ENCODE data around the gene NT5C2.

Gene NT5C2

DNA sequence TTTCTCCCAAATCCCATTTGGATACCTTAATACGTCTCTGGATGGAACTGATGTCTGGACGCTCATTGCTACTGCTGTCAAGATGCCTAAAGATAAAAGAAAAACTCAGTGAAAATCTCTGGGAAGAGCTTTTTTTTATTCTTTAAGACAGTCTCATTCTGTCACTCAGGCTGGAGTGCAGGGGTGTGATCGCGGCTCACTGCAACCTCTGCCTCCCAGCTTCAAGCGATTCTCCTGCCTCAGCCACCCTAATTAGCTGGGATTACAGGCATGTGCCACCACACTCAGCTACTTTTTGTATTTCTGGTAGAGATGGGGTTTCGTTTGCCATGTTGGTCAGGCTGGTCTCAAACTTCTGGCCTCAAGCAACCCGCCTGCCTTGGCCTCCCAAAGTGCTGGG, 102.2 kb downstream of the NT5C2 start:
- Mint-ChIP-seq H3K4me1 (no peaks in the 10 kb centered on the region), H3K36me3 (ENCODE audit: low read depth) (peaks cover 76% of the 10 kb centered on the region), H3K4me3 (no peak overlapping the region), H3K27ac (no peak overlapping the region), H3K9me3 (no peaks in the 10 kb centered on the region), H3K27me3 (ENCODE audit: low read depth, poor library complexity) (no peaks in the 10 kb centered on the region)
- TF ChIP-seq, protein P1, sequence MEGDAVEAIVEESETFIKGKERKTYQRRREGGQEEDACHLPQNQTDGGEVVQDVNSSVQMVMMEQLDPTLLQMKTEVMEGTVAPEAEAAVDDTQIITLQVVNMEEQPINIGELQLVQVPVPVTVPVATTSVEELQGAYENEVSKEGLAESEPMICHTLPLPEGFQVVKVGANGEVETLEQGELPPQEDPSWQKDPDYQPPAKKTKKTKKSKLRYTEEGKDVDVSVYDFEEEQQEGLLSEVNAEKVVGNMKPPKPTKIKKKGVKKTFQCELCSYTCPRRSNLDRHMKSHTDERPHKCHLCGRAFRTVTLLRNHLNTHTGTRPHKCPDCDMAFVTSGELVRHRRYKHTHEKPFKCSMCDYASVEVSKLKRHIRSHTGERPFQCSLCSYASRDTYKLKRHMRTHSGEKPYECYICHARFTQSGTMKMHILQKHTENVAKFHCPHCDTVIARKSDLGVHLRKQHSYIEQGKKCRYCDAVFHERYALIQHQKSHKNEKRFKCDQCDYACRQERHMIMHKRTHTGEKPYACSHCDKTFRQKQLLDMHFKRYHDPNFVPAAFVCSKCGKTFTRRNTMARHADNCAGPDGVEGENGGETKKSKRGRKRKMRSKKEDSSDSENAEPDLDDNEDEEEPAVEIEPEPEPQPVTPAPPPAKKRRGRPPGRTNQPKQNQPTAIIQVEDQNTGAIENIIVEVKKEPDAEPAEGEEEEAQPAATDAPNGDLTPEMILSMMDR (IDR thresholded peaks at IDR 0.05), result no peak
- no peak for DNase-seq

DNA sequence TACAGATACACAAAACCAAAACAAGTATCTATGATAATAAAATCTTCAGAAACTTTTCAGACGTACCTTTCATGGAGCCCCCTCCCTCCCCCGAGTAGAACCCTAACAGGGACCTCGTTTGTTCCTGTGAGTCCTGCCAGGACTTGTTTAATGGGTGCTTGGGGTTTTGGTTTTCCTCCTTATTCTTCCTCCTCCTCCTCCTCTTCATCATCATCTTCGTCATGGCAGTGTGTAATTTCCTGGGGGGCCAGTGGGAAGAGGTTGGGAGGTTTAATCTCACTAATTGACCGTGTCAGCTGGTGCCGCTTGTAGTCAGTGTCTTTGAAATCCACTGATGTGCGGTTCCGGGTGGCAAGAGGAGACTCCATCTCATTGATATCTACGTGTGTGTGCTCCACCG, 103.6 kb downstream of the NT5C2 start:
- H3K36me3 Mint-ChIP-seq (ENCODE audit: low read depth), result peaks cover 72% of the 10 kb centered on the region
- H3K27ac Mint-ChIP-seq, result peak overlapping the region; percentile 80
- DNase-seq, result no peak
- no peaks in the 10 kb centered on the region for H3K9me3 Mint-ChIP-seq
- H3K4me3 Mint-ChIP-seq, result no peak overlapping the region
- H3K4me1 Mint-ChIP-seq, result no peaks in the 10 kb centered on the region
- TF ChIP-seq, protein P1 (IDR thresholded peaks at IDR 0.05), result no peak
- H3K27me3 Mint-ChIP-seq (ENCODE audit: low read depth, poor library complexity), result no peaks in the 10 kb centered on the region

DNA sequence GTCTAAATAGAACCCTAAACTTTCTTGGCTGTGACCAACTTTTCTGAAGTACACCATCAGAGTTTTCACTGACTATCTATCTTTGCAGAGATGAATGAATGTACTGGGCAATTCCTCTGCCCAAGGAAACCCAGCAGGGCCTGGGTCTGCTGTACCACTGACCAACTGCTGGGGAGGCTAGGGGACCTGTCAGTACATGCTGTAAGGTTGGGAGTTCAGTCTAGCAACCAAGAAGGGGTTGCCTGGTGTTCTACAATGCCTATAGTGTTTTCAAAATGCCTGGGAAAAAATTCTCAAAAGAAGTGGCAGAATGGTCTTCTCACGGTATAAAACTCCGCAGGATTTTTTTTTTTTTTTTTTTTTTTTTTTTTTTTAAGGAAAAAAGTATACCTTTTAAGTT, 106.3 kb downstream of the NT5C2 start:
- no peaks in the 10 kb centered on the region for H3K4me1 Mint-ChIP-seq
- H3K4me3 Mint-ChIP-seq, result no peak overlapping the region
- no peak overlapping the region for H3K27ac Mint-ChIP-seq
- H3K9me3 Mint-ChIP-seq, result no peaks in the 10 kb centered on the region
- peaks cover 56% of the 10 kb centered on the region for H3K36me3 Mint-ChIP-seq (ENCODE audit: low read depth)
- H3K27me3 Mint-ChIP-seq (ENCODE audit: low read depth, poor library complexity), result no peaks in the 10 kb centered on the region
- DNase-seq, result no peak
- TF ChIP-seq, protein P1 (IDR thresholded peaks at IDR 0.05), result no peak

DNA sequence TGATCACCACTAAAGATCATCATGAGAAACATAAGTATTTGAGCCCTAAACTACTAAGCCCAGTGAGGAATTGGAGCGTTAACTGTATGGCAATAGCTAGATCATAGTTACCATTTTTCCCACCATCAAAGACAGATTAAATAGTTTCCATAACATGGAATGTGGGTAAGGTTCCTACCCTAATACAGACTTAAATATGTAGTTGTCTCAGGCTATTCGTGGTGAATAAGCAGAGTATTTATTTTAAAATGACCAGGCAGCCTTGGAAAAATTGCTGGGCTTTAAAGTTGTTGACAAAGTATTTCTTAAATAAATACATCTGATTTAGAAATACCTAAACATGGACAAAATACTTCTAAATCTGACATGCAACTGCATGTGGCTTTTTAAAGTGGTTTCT, 106.8 kb downstream of the NT5C2 start:
- TF ChIP-seq, protein P1 (IDR thresholded peaks at IDR 0.05), result no peak
- H3K27ac Mint-ChIP-seq, result no peak overlapping the region
- H3K4me1 Mint-ChIP-seq, result no peaks in the 10 kb centered on the region
- no peak overlapping the region for H3K4me3 Mint-ChIP-seq
- no peaks in the 10 kb centered on the region for H3K27me3 Mint-ChIP-seq (ENCODE audit: low read depth, poor library complexity)
- no peak for DNase-seq
- peaks cover 51% of the 10 kb centered on the region for H3K36me3 Mint-ChIP-seq (ENCODE audit: low read depth)
- no peaks in the 10 kb centered on the region for H3K9me3 Mint-ChIP-seq

DNA sequence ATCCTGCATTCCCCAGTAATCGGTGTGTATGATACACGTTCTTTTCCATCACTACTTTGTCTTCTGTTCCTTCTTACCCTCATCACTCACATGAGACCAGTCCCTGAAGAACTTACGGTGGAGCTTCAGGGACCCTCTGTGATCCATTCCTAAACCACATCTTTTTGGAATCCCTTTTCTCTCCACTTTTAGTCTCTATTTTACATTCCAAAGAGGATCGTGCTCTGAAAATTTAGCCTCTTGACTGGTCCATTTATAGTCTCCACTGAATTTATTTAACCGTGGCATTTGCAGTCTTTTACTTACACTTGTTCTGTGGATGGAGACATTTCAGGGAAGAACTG, 109.1 kb downstream of the NT5C2 start:
- Mint-ChIP-seq H3K4me1 (no peaks in the 10 kb centered on the region), H3K27ac (no peak overlapping the region), H3K27me3 (ENCODE audit: low read depth, poor library complexity) (no peaks in the 10 kb centered on the region), H3K36me3 (ENCODE audit: low read depth) (peaks cover 29% of the 10 kb centered on the region), H3K4me3 (no peak overlapping the region), H3K9me3 (no peaks in the 10 kb centered on the region)
- DNase-seq, result no peak
- TF ChIP-seq, protein P1 (IDR thresholded peaks at IDR 0.05), result no peak

DNA sequence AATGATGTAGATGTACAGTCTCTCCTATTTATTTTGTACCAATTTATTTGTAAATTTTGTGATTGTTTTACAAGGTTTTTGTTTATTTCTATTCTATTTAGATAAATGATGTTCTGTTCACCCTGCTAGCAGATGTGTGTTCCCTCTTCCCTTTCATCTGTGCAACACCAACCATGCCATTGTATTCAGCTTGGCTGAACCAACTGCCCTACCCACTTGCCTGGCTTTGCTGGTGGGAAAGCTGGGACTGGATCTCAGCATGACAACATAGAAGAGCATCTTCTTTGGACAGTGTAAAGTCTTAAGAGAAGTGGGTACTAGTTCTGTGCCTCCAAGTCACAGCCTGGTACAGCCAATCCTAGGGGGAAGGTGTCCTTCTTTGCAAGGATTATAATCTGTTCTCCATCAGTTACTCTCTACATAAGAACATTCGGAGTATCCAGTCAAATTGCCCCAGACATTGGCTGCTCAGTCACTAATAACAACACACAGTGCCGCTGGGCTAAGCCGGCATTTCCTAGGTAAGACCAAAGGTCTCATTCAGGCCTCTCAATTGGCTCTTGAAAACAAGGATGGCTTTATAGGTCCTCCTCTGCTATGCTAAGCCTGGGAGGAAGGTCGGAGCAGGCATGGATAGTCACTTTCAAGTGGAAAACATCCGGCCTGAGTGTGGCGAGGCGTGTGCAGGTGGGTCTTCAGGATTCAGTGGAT, 109.7 kb downstream of the NT5C2 start:
- TF ChIP-seq, protein P1 (IDR thresholded peaks at IDR 0.05), result no peak
- Mint-ChIP-seq H3K27ac (no peak overlapping the region), H3K36me3 (ENCODE audit: low read depth) (peaks cover 25% of the 10 kb centered on the region)

More for the DNA sequence above, 109.7 kb downstream of the NT5C2 start:
- no peaks in the 10 kb centered on the region for H3K9me3 Mint-ChIP-seq
- H3K4me1 Mint-ChIP-seq, result no peaks in the 10 kb centered on the region
- no peak for DNase-seq
- H3K4me3 Mint-ChIP-seq, result no peak overlapping the region
- H3K27me3 Mint-ChIP-seq (ENCODE audit: low read depth, poor library complexity), result no peaks in the 10 kb centered on the region

Data from nephron progenitor cell (in vitro differentiated cells).